ENCODE data around the gene MYO3A.

Gene MYO3A

DNA sequence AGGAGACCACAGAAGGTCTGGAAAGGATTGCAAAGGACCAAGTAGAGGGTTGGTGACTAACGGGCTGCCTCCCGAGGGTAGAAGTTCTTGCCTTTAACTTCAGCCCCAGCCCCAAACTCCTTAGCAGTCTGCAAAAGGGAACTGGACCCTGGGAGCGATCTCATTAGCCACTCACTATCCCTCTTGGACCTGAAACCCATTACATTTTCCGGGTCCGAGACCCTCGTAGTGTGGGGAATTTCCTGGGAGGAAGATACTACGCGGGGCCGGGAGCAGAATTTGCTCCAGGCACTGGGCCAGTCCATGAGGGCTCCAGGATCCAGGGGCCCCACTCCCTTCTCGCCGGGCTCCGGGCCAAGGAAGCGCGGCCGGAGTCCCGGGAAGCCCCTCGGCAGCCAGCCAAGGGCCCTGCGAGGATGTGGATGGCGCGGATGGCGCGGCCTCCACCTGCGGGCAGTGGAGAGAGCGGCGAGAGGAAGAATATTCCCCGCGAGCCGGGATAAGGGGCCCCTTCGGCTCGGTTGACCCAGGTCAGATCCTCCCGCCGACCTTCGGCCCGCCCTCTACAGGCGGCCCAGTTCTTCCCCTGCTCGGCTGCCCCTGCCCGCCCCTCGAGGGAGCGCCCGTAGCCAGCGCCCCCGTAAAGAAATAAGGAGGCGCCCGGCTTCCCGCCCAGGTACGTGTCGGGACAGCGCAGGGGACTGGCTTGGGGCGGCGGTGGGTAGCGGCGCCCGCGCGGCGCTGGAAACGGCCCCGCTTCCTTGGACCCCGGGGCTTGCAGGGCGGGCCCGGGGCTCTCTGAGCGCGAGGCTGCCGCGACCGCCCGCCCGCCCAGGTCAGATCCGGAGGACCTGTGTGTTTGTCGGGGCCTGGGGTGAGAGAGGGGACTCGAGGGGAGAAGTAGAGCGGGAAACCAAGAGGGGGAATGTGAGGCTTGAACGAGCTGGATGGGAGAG lies at the start of gene MYO3A:
MYO3A (plus strand) TSS at position 577 of the 956 bp plus-strand sequence. CDS start 17,882 bp downstream, outside the sequence.
- DNase-seq (ENCODE audit: low read depth): no peak

DNA sequence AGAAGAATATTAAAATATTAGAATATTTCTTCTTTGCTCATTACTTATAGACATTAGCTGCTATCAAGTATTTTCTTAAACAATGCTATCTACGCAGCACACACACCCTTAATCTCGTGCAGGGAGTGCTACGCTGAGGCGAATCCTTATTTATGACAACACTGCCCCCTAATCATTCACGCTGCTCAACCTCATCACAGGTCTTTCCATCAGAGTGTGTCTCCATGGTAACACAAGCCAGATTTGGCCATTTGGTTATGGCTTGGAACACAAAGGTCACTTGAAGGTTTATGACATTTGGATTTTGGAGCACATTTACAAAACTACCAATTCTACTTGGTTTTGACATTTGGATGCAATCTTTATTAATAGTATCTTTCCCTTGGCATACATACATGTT lies 45.4 kb upstream of the MYO3A start:
- DNase-seq (ENCODE audit: low read depth): no peak

DNA sequence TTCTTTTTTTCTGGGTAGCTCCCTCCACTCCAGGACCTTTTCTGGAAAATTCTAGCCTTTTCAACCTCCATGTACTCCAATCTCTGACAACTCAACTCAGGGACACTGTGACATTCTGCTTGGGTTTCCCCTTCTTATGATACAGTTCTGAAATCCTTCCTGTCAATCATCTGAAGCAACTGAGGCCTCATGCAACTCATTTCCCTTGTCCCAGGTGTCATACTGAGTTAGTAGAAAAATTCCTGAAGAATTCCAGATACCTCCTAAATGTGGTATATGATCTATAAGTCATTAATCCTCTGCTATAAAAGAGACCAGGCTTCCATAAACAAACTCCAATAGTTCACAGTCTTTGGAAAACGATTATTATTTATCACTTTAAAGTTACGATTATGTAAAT lies 43.0 kb upstream of the MYO3A start:
- no peak for DNase-seq (ENCODE audit: low read depth)

- no peak for DNase-seq (ENCODE audit: low read depth)
Observed at GRCh38 chr10:25895856-25896255, 38.2 kb upstream of the MYO3A start.

GRCh38 chr10:25896421-25896820 lies 37.6 kb upstream of the MYO3A start:
- DNase-seq (ENCODE audit: low read depth): no peak

DNA sequence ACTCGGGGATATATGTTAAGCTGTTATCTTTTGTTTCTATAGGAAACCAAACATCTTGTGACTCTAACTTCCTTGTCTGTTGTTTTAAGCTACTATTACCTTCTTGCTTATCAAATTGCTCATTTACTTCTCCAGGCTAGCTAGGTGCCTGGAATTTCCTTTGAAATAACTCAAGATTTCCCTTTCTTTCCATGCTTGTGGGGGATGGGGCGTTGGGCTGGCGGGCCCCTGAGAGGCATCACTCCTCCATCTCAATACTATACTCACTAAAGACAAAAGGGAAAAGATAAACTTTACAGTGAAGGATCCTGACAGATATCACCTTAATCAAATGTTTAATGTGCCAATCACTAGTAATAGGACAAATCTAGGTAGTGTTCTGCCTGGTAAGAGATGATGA lies 34.7 kb upstream of the MYO3A start:
- no peak for DNase-seq (ENCODE audit: low read depth)

GRCh38 chr10:25901199-25901598 lies 32.8 kb upstream of the MYO3A start:
- DNase-seq (ENCODE audit: low read depth): no peak

DNA sequence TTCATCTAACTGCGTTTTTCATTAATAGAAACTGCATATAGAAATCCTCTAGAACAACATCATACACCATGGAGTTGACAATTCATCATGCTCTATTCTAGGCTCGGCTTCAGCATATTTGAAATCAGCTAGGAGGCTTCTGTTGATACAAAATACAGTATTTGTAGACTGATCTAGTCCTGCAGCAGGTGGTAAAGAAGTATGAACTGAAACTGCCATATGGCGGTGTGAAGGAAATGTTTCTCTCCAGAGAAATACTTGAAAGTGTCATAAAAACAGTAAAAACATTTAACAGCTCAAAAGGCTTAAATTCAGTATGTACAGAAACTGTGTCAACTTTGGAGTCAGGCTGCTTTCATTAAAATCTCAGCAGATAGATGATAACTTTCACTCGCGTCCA lies 32.0 kb upstream of the MYO3A start:
- DNase-seq (ENCODE audit: low read depth): no peak

DNA sequence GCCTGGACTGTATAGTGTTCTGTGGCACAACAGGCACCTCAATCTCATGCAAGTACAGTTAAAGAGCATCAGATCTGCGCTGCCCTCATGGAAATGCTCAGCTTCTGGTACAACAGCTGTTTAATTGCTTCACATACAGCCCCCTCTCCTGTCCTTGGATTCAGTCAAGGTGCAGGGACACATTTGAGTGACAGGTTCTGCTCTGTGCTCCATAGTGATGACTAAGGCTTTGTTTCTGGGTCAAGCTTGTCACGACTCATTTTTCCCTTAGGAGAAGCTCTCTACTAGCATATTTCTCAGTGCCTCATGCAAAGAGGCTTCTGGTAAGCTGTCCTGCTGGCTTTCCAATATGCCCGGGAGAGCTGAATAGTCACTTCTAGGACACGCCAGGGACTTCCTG lies 26.8 kb upstream of the MYO3A start:
- DNase-seq (ENCODE audit: low read depth): no peak

GRCh38 chr10:25912866-25913265 lies 21.2 kb upstream of the MYO3A start:
- DNase-seq (ENCODE audit: low read depth): no peak

GRCh38 chr10:25914776-25915175 lies 19.3 kb upstream of the MYO3A start:
- no peak for DNase-seq (ENCODE audit: low read depth)

DNA sequence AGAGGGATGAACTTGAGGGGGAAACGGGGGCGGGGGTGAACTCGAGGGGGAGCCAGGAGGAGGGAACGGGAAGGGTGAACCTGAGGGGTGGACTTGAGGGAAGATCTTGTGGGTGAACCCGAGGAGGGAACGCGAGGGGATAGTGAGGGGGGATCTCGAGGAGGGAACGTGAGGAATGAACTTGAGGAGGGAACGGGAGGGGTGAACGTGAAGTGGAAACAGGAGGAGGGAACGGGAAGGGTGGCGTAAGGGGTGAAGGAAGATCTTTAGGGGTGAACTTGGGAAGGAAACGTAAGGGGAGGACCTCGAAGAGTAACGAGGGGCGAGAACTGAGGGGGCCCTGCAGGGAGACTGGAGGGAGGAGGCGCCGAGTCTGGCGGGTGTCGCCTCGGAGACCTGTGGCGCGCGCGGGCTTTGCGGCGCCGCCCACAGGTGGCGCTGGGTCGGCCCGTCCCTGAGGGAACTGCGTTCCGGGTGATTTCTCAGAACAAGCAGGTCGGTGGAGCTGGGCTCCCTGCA lies 651 bp downstream of the MYO3A start:
- no peak for DNase-seq (ENCODE audit: low read depth)

GRCh38 chr10:25938405-25938804 lies 4.4 kb downstream of the MYO3A start:
- no peak for DNase-seq (ENCODE audit: low read depth)

- no peak for DNase-seq (ENCODE audit: low read depth)
Observed at GRCh38 chr10:25944771-25945170, 10.7 kb downstream of the MYO3A start.

- no peak for DNase-seq (ENCODE audit: low read depth)
Observed at GRCh38 chr10:25952857-25953256, 18.8 kb downstream of the MYO3A start.

- no peak for DNase-seq (ENCODE audit: low read depth)
Observed at GRCh38 chr10:25954851-25955250, 20.8 kb downstream of the MYO3A start.

DNA sequence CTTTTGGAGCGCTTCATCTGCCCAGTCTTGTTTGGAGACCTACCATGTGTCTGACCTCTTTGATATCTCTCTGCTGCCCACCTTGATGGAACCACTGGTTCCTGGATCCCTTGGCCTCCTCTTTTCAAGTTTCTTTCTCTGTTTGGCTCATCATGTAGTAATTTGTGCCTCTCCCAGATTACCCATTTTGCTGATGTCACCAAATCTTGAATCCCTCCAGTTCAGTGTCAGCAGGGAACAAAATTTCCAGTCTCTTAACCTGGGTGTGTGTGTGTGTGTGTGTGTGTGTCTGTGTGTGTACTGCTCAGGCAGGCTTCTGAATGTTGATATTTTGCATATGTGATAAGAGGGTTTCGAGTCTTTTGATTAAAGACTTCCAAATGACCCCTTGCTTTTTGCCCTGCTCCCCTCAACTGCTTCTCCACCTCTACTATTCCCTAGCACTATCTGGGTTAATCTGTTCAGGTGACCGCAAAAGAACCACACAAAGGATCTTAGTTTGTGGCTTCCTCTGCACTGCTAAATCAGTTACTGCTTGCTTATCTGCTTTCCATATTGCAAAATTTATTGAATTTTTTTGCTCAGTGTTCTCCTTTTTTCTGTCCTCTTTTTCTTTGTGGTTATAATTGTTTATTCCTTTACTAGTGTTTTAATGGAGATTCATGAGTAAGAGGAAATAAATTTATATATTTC lies 25.7 kb downstream of the MYO3A start:
- no peak for DNase-seq (ENCODE audit: low read depth)

- DNase-seq (ENCODE audit: low read depth): no peak
Observed at GRCh38 chr10:25965584-25965983, 31.6 kb downstream of the MYO3A start.

GRCh38 chr10:25966844-25967243 lies 32.8 kb downstream of the MYO3A start:
- DNase-seq (ENCODE audit: low read depth): no peak

- no peak for DNase-seq (ENCODE audit: low read depth)
Observed at GRCh38 chr10:25972631-25973030, 38.6 kb downstream of the MYO3A start.

- no peak for DNase-seq (ENCODE audit: low read depth)
Observed at GRCh38 chr10:25974897-25975459, 40.9 kb downstream of the MYO3A start.

GRCh38 chr10:25978771-25979170 lies 44.7 kb downstream of the MYO3A start:
- no peak for DNase-seq (ENCODE audit: low read depth)

DNA sequence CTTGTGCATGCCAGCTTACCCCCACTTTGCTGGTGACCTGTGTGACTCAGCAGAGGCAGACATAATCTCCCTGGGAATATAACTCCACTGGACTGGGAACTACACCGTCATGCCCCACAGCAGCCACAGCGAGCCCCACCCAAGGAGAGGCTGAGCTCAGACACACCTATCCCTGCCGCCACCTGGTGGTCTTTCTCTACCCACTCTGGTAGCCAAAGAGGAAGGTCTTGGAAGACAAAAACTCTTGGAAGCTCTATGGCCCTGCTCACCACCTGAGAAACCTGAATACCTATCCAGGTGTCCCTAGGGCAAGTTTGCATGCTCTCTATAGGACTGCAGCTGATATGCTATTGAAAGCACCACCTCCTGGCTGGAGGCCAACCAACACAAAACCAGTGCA lies 48.1 kb downstream of the MYO3A start:
- no peak for DNase-seq (ENCODE audit: low read depth)

Data from EH (cell line).